Measurements from ENCODE around the gene TP53. TPM values are rescaled to one million over a fixed set of nuclear protein-coding genes. Genes with fewer than 3 reads are reported as not detected.

TP53 gene
- total RNA-seq, 1 donor from 2014 or later = 168 TPM

GRCh38 chr17:7673239-7673638 is 14.1 kb downstream of the TP53 start:
- Histone ChIP-seq H3K4me3 (ENCODE audit: low read depth, low read length) (no peak overlapping the region), H3K27me3 (ENCODE audit: control insufficient read depth, insufficient read depth, low read length) (no peaks in the 10 kb centered on the region), H3K36me3 (ENCODE audit: control insufficient read depth, insufficient read depth, low read length) (peaks cover 4% of the 10 kb centered on the region)
- TF ChIP-seq CTCF (IDR thresholded peaks at IDR 0.05; ENCODE audit: insufficient read depth, low read length, poor library complexity, severe bottlenecking) = peak; percentile 31
- DNase-seq (ENCODE audit: low read depth) = no peak

- H3K36me3 ChIP-seq (ENCODE audit: control insufficient read depth, insufficient read depth, low read length) = peaks cover under 1% of the 10 kb centered on the region
- no peak overlapping the region for H3K4me3 ChIP-seq (ENCODE audit: low read depth, low read length)
- TF ChIP-seq CTCF (IDR thresholded peaks at IDR 0.05; ENCODE audit: insufficient read depth, low read length, poor library complexity, severe bottlenecking) = no peak
- no peaks in the 10 kb centered on the region for H3K27me3 ChIP-seq (ENCODE audit: control insufficient read depth, insufficient read depth, low read length)
- no peak for DNase-seq (ENCODE audit: low read depth)
These were observed 18.8 kb downstream of the TP53 start for GRCh38 chr17:7668482-7668881.

- H3K27me3 ChIP-seq (ENCODE audit: control insufficient read depth, insufficient read depth, low read length) = no peaks in the 10 kb centered on the region
- DNase-seq (ENCODE audit: low read depth) = no peak
- H3K4me3 ChIP-seq (ENCODE audit: low read depth, low read length) = no peak overlapping the region
- no peak for TF ChIP-seq CTCF (IDR thresholded peaks at IDR 0.05; ENCODE audit: insufficient read depth, low read length, poor library complexity, severe bottlenecking)
- no peaks in the 10 kb centered on the region for H3K36me3 ChIP-seq (ENCODE audit: control insufficient read depth, insufficient read depth, low read length)
These were observed 19.5 kb downstream of the TP53 start for GRCh38 chr17:7667656-7668406.

GRCh38 chr17:7656958-7657609 is 30.2 kb downstream of the TP53 start:
- TF ChIP-seq CTCF (IDR thresholded peaks at IDR 0.05; ENCODE audit: insufficient read depth, low read length, poor library complexity, severe bottlenecking) = no peak
- Histone ChIP-seq H3K36me3 (ENCODE audit: control insufficient read depth, insufficient read depth, low read length) (no peaks in the 10 kb centered on the region), H3K27me3 (ENCODE audit: control insufficient read depth, insufficient read depth, low read length) (peaks cover 21% of the 10 kb centered on the region), H3K4me3 (ENCODE audit: low read depth, low read length) (no peak overlapping the region)
- DNase-seq (ENCODE audit: low read depth) = no peak

GRCh38 chr17:7655541-7655840 is 31.8 kb downstream of the TP53 start:
- H3K36me3 ChIP-seq (ENCODE audit: control insufficient read depth, insufficient read depth, low read length) = no peaks in the 10 kb centered on the region
- peaks cover 37% of the 10 kb centered on the region for H3K27me3 ChIP-seq (ENCODE audit: control insufficient read depth, insufficient read depth, low read length)
- no peak for DNase-seq (ENCODE audit: low read depth)
- no peak overlapping the region for H3K4me3 ChIP-seq (ENCODE audit: low read depth, low read length)
- TF ChIP-seq CTCF (IDR thresholded peaks at IDR 0.05; ENCODE audit: insufficient read depth, low read length, poor library complexity, severe bottlenecking) = no peak

Data from kidney epithelial cell (primary cell).